IPS DF 6.9 (cell line): ENCODE results near the gene ANKRD12.

Source experiments
- DNase-seq: peaks from one replicate; pipeline ENCODE4 v3.0.0-alpha.2; 2013; ENCODE audit warnings: low read depth, low spot score
- H3K27ac ChIP-seq: one replicate; pipeline ENCODE4 v1.5.1; 2013; ENCODE audit warnings: low read length, control low read depth
- H3K27me3 ChIP-seq: 2 replicates; pipeline ENCODE4 v1.6.1; 2013; ENCODE audit warnings: mild to moderate bottlenecking, low read length; ENCODE audit not compliant: control insufficient read depth, insufficient read depth
- H3K36me3 ChIP-seq: 2 replicates; pipeline ENCODE4 v1.6.1; 2013; ENCODE audit warnings: low read length; ENCODE audit not compliant: control insufficient read depth, insufficient read depth
- H3K4me1 ChIP-seq: 2 replicates; pipeline ENCODE4 v1.6.1; 2013; ENCODE audit warnings: low read length; ENCODE audit not compliant: control insufficient read depth, insufficient read depth
- H3K4me3 ChIP-seq: 2 replicates; pipeline ENCODE4 v1.5.1; 2013; ENCODE audit warnings: mild to moderate bottlenecking, low read length
- H3K9me3 ChIP-seq: 2 replicates; pipeline ENCODE4 v1.6.1; 2013; ENCODE audit warnings: low read length, inconsistent platforms; ENCODE audit not compliant: control insufficient read depth, insufficient read depth
- WGBS: extraction: QIAGEN DNeasy Blood & Tissue Kit; methylation state at CpG from one replicate; pipeline ENCODE4 v1.1.7; 2013; ENCODE audit warnings: mixed read lengths, missing lambda C conversion rate; ENCODE audit not compliant: insufficient read length, insufficient coverage; 5-methylcytosine and 5-hydroxymethylcytosine counted together

Gene ANKRD12

GRCh38 chr18:9223356-9223755 lies 86.8 kb downstream of the ANKRD12 start:
- Histone ChIP-seq H3K36me3 (no peaks in the 10 kb centered on the region), H3K4me3 (no peak overlapping the region), H3K27ac (no peak overlapping the region), H3K9me3 (no peaks in the 10 kb centered on the region), H3K4me1 (no peaks in the 10 kb centered on the region), H3K27me3 (no peaks in the 10 kb centered on the region)
- WGBS = no CpG with 5 or more reads among the region's 5 CpGs
- no peak for DNase-seq

DNA sequence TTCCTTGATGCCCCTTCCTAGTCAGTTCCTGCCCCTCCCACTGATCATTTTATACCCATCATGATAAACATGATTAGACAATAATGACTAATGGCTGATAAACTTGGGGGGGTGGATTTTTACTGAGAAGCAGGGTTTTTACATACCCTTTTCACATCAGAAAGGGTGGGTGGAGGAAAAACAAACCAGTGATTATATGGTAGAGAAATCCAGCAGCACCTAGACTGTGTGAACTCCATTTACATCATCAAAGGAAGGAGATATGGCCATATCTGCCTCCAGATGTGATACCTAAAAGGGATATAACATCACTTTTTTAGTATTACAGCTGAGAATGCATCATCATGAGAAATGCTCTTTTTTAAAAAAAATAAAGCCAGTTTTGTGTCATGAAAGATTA lies 89.9 kb downstream of the ANKRD12 start:
- Histone ChIP-seq H3K36me3 (no peaks in the 10 kb centered on the region), H3K4me3 (no peak overlapping the region), H3K27ac (no peak overlapping the region), H3K9me3 (no peaks in the 10 kb centered on the region), H3K4me1 (no peaks in the 10 kb centered on the region), H3K27me3 (no peaks in the 10 kb centered on the region)
- no peak for DNase-seq

DNA sequence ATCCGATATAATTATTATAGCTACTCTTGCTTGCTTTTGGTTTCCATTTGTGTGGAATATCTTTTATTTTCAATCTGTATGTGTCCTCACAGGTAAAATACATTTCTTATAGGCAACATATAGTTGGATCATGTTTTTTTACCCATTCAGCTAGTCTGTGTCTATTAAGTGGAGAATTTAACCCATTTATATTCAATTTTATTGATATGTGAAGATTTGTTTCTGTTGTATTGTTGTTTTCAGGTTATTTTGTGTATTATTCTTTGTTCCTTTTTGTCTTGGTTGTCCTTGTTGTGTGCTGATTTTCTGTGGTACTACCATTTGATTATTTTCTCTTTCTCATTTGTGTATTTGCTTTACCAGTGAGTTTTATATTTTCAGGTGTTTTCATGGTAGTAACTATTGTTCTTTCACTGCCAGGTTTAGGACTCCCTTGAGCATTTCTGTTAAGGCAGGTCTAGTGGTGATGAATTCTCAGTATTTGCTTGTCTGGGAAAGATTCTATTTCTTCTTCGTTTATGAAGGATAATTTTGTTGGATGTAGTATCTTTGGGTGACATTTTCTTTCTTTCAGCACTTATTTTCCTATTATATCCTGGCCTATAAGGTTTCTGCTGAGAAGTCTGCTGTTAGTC lies 95.4 kb downstream of the ANKRD12 start:
- H3K4me3 ChIP-seq = no peak overlapping the region
- H3K4me1 ChIP-seq = no peaks in the 10 kb centered on the region
- no CpG with 5 or more reads among the region's 2 CpGs for WGBS
- no peaks in the 10 kb centered on the region for H3K36me3 ChIP-seq
- DNase-seq = no peak
- no peaks in the 10 kb centered on the region for H3K27me3 ChIP-seq
- no peak overlapping the region for H3K27ac ChIP-seq
- H3K9me3 ChIP-seq = no peaks in the 10 kb centered on the region

- no CpG with 5 or more reads among the region's 4 CpGs for WGBS
- H3K4me1 ChIP-seq = no peaks in the 10 kb centered on the region
- H3K9me3 ChIP-seq = no peaks in the 10 kb centered on the region
- DNase-seq = no peak
- H3K4me3 ChIP-seq = no peak overlapping the region
- no peak overlapping the region for H3K27ac ChIP-seq
- no peaks in the 10 kb centered on the region for H3K27me3 ChIP-seq
- no peaks in the 10 kb centered on the region for H3K36me3 ChIP-seq
Observed at GRCh38 chr18:9232977-9233376, 96.4 kb downstream of the ANKRD12 start.

DNA sequence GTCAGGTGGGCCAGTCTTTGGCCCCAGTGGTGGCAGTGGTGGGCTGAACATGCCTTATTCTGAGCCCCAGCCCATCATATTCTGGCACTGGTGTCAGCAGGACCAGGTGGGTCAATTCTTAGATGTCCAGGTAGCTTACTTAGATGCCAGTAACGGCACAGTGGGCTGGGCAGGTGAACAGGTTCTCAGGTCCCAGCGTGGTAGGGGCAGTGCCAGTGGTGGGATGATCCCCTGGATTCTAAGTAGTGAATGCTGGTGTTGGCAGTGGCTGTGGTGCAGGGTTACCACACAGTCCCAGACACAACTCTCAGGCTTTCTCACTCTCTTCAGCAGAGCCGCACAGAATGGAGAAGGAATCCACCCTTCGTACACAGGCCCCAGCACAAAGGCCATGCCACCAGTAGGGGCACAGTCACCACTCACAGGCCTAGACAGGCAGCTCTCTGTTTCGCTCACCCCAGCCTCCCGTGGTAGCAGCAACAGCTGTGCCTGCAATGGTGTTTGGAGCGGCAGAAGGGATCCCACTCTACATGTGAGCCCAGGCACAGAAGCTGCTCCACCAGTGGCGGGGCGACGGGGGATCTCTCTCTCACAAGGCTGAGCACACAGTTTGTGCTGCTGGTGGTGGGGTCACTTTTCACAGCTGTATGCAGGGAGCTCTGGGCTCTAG lies 97.3 kb downstream of the ANKRD12 start:
- H3K9me3 ChIP-seq = no peaks in the 10 kb centered on the region
- H3K36me3 ChIP-seq = no peaks in the 10 kb centered on the region
- H3K27me3 ChIP-seq = no peaks in the 10 kb centered on the region
- H3K27ac ChIP-seq = no peak overlapping the region
- no peaks in the 10 kb centered on the region for H3K4me1 ChIP-seq
- peak; percentile 11 for DNase-seq
- H3K4me3 ChIP-seq = no peak overlapping the region
- no CpG with 5 or more reads among the region's 10 CpGs for WGBS

- H3K9me3 ChIP-seq = no peaks in the 10 kb centered on the region
- no CpG with 5 or more reads among the region's 4 CpGs for WGBS
- H3K27ac ChIP-seq = no peak overlapping the region
- no peak overlapping the region for H3K4me3 ChIP-seq
- H3K27me3 ChIP-seq = no peaks in the 10 kb centered on the region
- no peaks in the 10 kb centered on the region for H3K4me1 ChIP-seq
- no peaks in the 10 kb centered on the region for H3K36me3 ChIP-seq
- DNase-seq = no peak
Observed at GRCh38 chr18:9234528-9234927, 97.9 kb downstream of the ANKRD12 start.

DNA sequence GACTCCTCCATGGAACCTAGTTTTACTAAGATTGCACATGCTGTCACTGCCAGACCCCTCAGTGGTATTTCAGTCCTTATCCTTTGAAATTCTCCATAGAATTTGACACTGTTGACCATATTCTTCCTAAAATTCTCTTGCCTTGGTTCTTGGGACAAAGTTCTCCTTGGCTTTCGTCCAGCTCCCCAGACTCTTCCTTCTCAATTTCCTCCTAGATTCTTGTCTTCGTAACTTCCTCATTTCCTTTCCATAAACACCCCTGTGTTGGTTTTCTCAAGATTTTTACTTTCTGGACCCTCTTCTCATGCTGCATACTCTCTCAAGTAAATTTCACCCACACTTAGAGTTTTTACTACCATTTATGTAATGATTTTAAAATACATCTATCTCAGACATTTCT lies 101.4 kb downstream of the ANKRD12 start:
- Histone ChIP-seq H3K9me3 (no peaks in the 10 kb centered on the region), H3K4me3 (no peak overlapping the region), H3K4me1 (no peaks in the 10 kb centered on the region; the same call in 1 of the 2 replicates), H3K27me3 (no peaks in the 10 kb centered on the region), H3K36me3 (no peaks in the 10 kb centered on the region), H3K27ac (no peak overlapping the region)
- WGBS = no CpG with 5 or more reads among the region's 2 CpGs
- DNase-seq = no peak

DNA sequence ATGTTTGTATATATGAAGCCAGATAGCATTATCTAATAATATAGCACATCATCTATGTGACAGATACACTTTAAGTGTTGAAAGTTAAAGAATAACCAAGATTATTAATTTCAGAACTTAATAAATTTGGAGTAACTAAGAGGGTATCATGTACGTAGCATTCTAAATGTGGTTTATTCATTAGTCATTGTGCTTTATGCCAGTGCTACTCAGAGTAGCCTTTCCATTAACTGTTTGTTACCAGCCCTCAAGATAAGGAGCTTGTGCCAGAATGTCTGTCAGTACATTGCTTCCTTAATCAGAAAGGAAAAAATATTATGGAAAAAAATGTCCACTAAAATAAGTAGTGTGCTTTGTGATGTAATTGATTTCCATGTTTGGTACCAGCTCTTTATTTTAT lies 103.1 kb downstream of the ANKRD12 start:
- Histone ChIP-seq H3K4me3 (no peak overlapping the region), H3K4me1 (no peaks in the 10 kb centered on the region; the same call in 1 of the 2 replicates), H3K27me3 (no peaks in the 10 kb centered on the region), H3K27ac (no peak overlapping the region), H3K36me3 (no peaks in the 10 kb centered on the region), H3K9me3 (no peaks in the 10 kb centered on the region)
- no peak for DNase-seq
- WGBS = no CpG with 5 or more reads among the region's 1 CpG

- no peak for DNase-seq
Observed at GRCh38 chr18:9240270-9240669, 103.7 kb downstream of the ANKRD12 start.

DNA sequence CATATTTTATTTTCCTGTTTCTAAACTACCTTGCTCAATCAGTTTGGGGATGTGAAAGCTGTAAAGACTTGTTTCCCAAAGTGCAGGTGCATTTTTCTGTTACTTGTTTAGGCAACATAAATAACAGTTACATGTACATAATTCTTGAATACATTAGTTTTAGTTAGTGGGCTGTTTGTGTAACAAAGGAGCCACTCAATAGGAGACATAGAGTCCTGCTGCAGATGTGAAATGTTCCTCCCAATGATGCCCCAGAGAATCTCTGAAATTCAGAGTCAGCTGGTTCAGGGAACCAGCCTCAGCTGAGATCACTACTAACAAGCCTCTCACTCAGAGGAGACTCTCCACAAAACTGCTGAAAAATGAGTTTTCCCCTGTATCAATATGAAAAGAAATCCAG lies 106.4 kb downstream of the ANKRD12 start:
- DNase-seq = no peak
- Histone ChIP-seq H3K27ac (no peak overlapping the region), H3K4me3 (no peak overlapping the region), H3K36me3 (no peaks in the 10 kb centered on the region), H3K9me3 (no peaks in the 10 kb centered on the region), H3K27me3 (no peaks in the 10 kb centered on the region), H3K4me1 (no peaks in the 10 kb centered on the region; the same call in 1 of the 2 replicates)

More at GRCh38 chr18:9240270-9240669, 103.7 kb downstream of the ANKRD12 start:
- Histone ChIP-seq H3K27me3 (no peaks in the 10 kb centered on the region), H3K4me3 (no peak overlapping the region), H3K4me1 (no peaks in the 10 kb centered on the region; the same call in 1 of the 2 replicates), H3K36me3 (no peaks in the 10 kb centered on the region), H3K9me3 (no peaks in the 10 kb centered on the region), H3K27ac (no peak overlapping the region)
- WGBS = no CpG with 5 or more reads among the region's 4 CpGs

GRCh38 chr18:9244376-9244775 lies 107.8 kb downstream of the ANKRD12 start:
- no peak overlapping the region for H3K27ac ChIP-seq
- H3K27me3 ChIP-seq = no peaks in the 10 kb centered on the region
- no CpG with 5 or more reads among the region's 3 CpGs for WGBS
- no peak overlapping the region for H3K4me3 ChIP-seq
- no peaks in the 10 kb centered on the region for H3K36me3 ChIP-seq
- DNase-seq = no peak
- H3K4me1 ChIP-seq = no peaks in the 10 kb centered on the region; the same call in 1 of the 2 replicates
- H3K9me3 ChIP-seq = no peaks in the 10 kb centered on the region
